ENCODE results near the gene GPC5. TPM values are rescaled to one million over a fixed set of nuclear protein-coding genes. Genes with fewer than 3 reads are reported as not detected.

The GPC5 gene
- total and polyA plus RNA-seq, 9 of the 15 experiments (the other 6 are each of a cell fraction or from before 2014, with no cell fraction given): 0.18 to 0.27 TPM; not detected in 7

DNA sequence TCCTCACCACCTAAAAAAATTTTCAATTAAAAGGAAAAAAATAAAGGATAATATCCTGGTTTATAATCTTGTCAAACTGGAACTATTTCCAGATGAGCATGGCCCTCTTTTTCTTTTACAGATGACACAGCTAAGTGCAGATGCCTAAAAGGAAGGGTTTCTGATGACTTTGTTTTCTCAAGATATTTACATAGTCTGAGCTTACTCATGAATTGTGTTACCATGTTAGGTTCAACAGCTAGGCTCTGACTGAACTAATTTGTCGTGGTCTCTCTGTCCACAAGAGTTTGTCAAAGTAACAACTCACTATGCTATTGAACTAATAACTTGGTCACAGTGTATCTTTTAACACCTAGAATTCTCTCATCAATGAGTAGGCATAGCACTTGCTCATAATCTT, 780.8 kb downstream of the GPC5 start:
- 0% methylated on average over 1 of the region's 1 CpG for WGBS (ENCODE audit: insufficient coverage, low coverage, missing lambda C conversion rate)
- CTCF ChIA-PET (ENCODE audit: low intra/inter-chr PET ratio): no interaction called here
- intact Hi-C loops (cut with micrococcal nuclease): no loop called here
- no peaks in the 10 kb centered on the region for H3K9me1 ChIP-seq (ENCODE audit: control insufficient read depth, insufficient read depth, low read length)
- FAIRE-seq: no peak
- H3K27ac ChIP-seq (ENCODE audit: extremely low read depth, low read depth, low read length): no peak overlapping the region
- TF ChIP-seq ZNF76 (CRISPR knock-in tag; IDR thresholded peaks at IDR 0.05; ENCODE audit: borderline replicate concordance) (no peak), PRPF4 (IDR thresholded peaks at IDR 0.05; ENCODE audit: insufficient read depth, low read depth, low read length, poor library complexity, severe bottlenecking) (no peak)
- in situ Hi-C loops (cut with MboI): loop anchor here (25.0 kb wide), 1 partner anchor 317 kb away; no protein-coding TSS in a partner anchor
- POLR2A ChIA-PET: no interaction called here
- H3K4me3 ChIP-seq: no peak overlapping the region
- no peaks in the 10 kb centered on the region for H3K27me3 ChIP-seq (ENCODE audit: control insufficient read depth in 2 of 2, insufficient read depth in 2 of 2, low read length in 2 of 2)
- ATAC-seq: no peak
- BruUV-seq (replicated peaks): no TSS peak
- DNase-seq (ENCODE audit: extremely low read depth in 1 of 4, low spot score in 3 of 4): no peak
- no peak overlapping the region for H3K4me2 ChIP-seq (ENCODE audit: insufficient read depth, low read length)
- no peak overlapping the region for H3K9ac ChIP-seq (ENCODE audit: insufficient read depth in 1 of 2, low read depth in 2 of 2, low read length in 2 of 2)
- no peaks in the 10 kb centered on the region for H3K79me2 ChIP-seq (ENCODE audit: control insufficient read depth, insufficient read depth, low read length)
- H2AFZ ChIP-seq (ENCODE audit: low read depth, low read length): no peak overlapping the region
- H3K36me3 ChIP-seq (ENCODE audit: control insufficient read depth, insufficient read depth, low read length): no peaks in the 10 kb centered on the region
- H3K4me1 ChIP-seq (replicated peaks in 1 of 2; ENCODE audit: control insufficient read depth in 2 of 2, insufficient read depth in 2 of 2, low read length in 2 of 2): no peaks in the 10 kb centered on the region
- H4K20me1 ChIP-seq (replicated peaks; ENCODE audit: control insufficient read depth, insufficient read depth, low read length): no peaks in the 10 kb centered on the region
- no peaks in the 10 kb centered on the region for H3K9me3 ChIP-seq (replicated peaks; ENCODE audit: control insufficient read depth, insufficient read depth, low read depth, low read length)

DNA sequence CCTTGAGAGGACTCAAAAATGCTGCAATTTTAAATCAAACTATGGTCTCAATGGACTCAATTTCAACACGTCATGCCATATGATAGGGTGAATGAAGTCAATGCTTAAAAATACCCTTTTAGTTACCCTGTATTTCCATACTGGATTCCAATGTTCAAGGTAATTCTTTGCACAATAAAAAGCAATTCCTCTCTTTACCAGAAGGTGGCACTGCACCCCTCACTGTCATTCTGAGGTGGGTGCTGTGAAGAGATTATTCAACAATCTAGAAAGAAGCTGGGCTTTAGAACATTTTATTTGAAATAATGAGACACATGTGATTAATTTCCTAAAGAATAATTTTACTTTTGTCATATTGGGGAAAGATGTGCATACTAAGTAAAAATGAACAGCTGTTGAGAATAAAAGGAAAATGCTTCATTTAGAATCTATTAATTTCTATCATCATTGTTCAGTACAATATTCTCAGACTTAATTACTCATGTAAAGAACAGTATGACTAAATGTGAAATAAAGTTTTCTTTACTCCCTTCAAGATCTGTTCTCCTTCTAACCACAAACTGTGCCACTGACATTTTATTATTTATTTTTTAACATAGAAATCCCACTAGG, 789.1 kb downstream of the GPC5 start:
- Histone ChIP-seq H3K9me1 (ENCODE audit: control insufficient read depth, insufficient read depth, low read length) (no peaks in the 10 kb centered on the region), H3K9ac (ENCODE audit: insufficient read depth in 1 of 2, low read depth in 2 of 2, low read length in 2 of 2) (no peak overlapping the region), H3K27me3 (ENCODE audit: control insufficient read depth in 2 of 2, insufficient read depth in 2 of 2, low read length in 2 of 2) (no peaks in the 10 kb centered on the region), H3K4me1 (replicated peaks in 1 of 2; ENCODE audit: control insufficient read depth in 2 of 2, insufficient read depth in 2 of 2, low read length in 2 of 2) (no peaks in the 10 kb centered on the region), H3K36me3 (ENCODE audit: control insufficient read depth, insufficient read depth, low read length) (no peaks in the 10 kb centered on the region), H3K4me3 (no peak overlapping the region), H3K79me2 (ENCODE audit: control insufficient read depth, insufficient read depth, low read length) (no peaks in the 10 kb centered on the region), H2AFZ (ENCODE audit: low read depth, low read length) (no peak overlapping the region), H4K20me1 (replicated peaks; ENCODE audit: control insufficient read depth, insufficient read depth, low read length) (no peaks in the 10 kb centered on the region), H3K4me2 (ENCODE audit: insufficient read depth, low read length) (no peak overlapping the region), H3K9me3 (replicated peaks; ENCODE audit: control insufficient read depth, insufficient read depth, low read depth, low read length) (no peaks in the 10 kb centered on the region), H3K27ac (ENCODE audit: extremely low read depth, low read depth, low read length) (no peak overlapping the region)
- POLR2A ChIA-PET: no interaction called here
- intact Hi-C loops (cut with micrococcal nuclease) (no loop called here), in situ Hi-C loops (cut with MboI) (loop anchor here (25.0 kb wide), 1 partner anchor 325 kb away; no protein-coding TSS in a partner anchor)
- DNase-seq (ENCODE audit: extremely low read depth in 1 of 4, low spot score in 3 of 4): peak; percentile 11 to 28 (median 16)
- CTCF ChIA-PET (ENCODE audit: low intra/inter-chr PET ratio): no interaction called here
- BruUV-seq (replicated peaks): no TSS peak
- no peak for ATAC-seq
- WGBS (ENCODE audit: insufficient coverage, low coverage, missing lambda C conversion rate): 0% methylated on average over 1 of the region's 1 CpG
- no peak for FAIRE-seq
- TF ChIP-seq ZNF586 (CRISPR knock-in tag; conservative IDR thresholded peaks at IDR 0.05) (no peak), KAT7 (CRISPR knock-in tag; IDR thresholded peaks at IDR 0.05; ENCODE audit: borderline replicate concordance) (no peak), CBX3 (IDR thresholded peaks at IDR 0.05; ENCODE audit: borderline replicate concordance in 1 of 2, low read length in 2 of 2) (no peak), ZNF589 (CRISPR knock-in tag; IDR thresholded peaks at IDR 0.05; ENCODE audit: low read depth) (no peak), SMC3 (conservative IDR thresholded peaks at IDR 0.05; ENCODE audit: insufficient read depth, low read depth, low read length) (no peak), GATAD2B (IDR thresholded peaks at IDR 0.05; ENCODE audit: borderline replicate concordance) (no peak), NCOA2 (IDR thresholded peaks at IDR 0.05; ENCODE audit: partially characterized antibody in 2 of 2) (no peak), MECOM (CRISPR knock-in tag; IDR thresholded peaks at IDR 0.05) (no peak), RAD21 (CRISPR knock-in tag; conservative IDR thresholded peaks at IDR 0.05 in 1 of 2, IDR thresholded peaks at IDR 0.05 in 1 of 2) (peak; percentile 52 to 62), ZNF75A (CRISPR knock-in tag; IDR thresholded peaks at IDR 0.05) (no peak), ETV1 (tag; conservative IDR thresholded peaks at IDR 0.05; ENCODE audit: low read depth) (no peak)
- TF ChIP-seq, protein P1, sequence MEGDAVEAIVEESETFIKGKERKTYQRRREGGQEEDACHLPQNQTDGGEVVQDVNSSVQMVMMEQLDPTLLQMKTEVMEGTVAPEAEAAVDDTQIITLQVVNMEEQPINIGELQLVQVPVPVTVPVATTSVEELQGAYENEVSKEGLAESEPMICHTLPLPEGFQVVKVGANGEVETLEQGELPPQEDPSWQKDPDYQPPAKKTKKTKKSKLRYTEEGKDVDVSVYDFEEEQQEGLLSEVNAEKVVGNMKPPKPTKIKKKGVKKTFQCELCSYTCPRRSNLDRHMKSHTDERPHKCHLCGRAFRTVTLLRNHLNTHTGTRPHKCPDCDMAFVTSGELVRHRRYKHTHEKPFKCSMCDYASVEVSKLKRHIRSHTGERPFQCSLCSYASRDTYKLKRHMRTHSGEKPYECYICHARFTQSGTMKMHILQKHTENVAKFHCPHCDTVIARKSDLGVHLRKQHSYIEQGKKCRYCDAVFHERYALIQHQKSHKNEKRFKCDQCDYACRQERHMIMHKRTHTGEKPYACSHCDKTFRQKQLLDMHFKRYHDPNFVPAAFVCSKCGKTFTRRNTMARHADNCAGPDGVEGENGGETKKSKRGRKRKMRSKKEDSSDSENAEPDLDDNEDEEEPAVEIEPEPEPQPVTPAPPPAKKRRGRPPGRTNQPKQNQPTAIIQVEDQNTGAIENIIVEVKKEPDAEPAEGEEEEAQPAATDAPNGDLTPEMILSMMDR (IDR thresholded peaks at IDR 0.05 in 2 of 3, conservative IDR thresholded peaks at IDR 0.05 in 1 of 3; ENCODE audit: insufficient read depth in 2 of 3, low read depth in 1 of 3, low read length in 3 of 3): peak; percentile 15 to 52 (median 51); a peak in 4 of 6 replicates
